ENCODE data around the gene ATF7.

Gene ATF7

GRCh38 chr12:53474819-53475218 is 151.4 kb downstream of the ATF7 start:
- peak overlapping the region; percentile 80 for H3K27ac ChIP-seq
- TF ChIP-seq CTCF (conservative IDR thresholded peaks at IDR 0.05) = no peak

GRCh38 chr12:53474077-53474476 is 152.1 kb downstream of the ATF7 start:
- TF ChIP-seq CTCF (conservative IDR thresholded peaks at IDR 0.05) = no peak
- peak overlapping the region; percentile 80 for H3K27ac ChIP-seq

GRCh38 chr12:53472056-53472582 is 154.1 kb downstream of the ATF7 start:
- TF ChIP-seq CTCF (conservative IDR thresholded peaks at IDR 0.05) = no peak
- peak overlapping the region; percentile 80 for H3K27ac ChIP-seq

- TF ChIP-seq CTCF (conservative IDR thresholded peaks at IDR 0.05) = no peak
- peak overlapping the region; percentile 80; the same call in 1 of the 2 replicates for H3K27ac ChIP-seq
Measured at GRCh38 chr12:53468282-53468681, 157.9 kb downstream of the ATF7 start.

- peak overlapping the region; percentile 80; the same call in 1 of the 2 replicates for H3K27ac ChIP-seq
- TF ChIP-seq CTCF (conservative IDR thresholded peaks at IDR 0.05) = no peak
Measured at GRCh38 chr12:53467880-53468279, 158.3 kb downstream of the ATF7 start.

- peak overlapping the region; percentile 80; the same call in 1 of the 2 replicates for H3K27ac ChIP-seq
- TF ChIP-seq CTCF (conservative IDR thresholded peaks at IDR 0.05) = no peak
Measured at GRCh38 chr12:53467082-53467481, 159.1 kb downstream of the ATF7 start.

GRCh38 chr12:53466640-53467039 is 159.5 kb downstream of the ATF7 start:
- peak overlapping the region; percentile 80; the same call in 1 of the 2 replicates for H3K27ac ChIP-seq
- TF ChIP-seq CTCF (conservative IDR thresholded peaks at IDR 0.05) = no peak
